Right forelimb (tissue), 1 donor: Measurements from ENCODE around the gene IFITM2.
"Not testable (repeated sequence)": the region's sequence is repeated elsewhere in the genome, so short reads cannot be mapped to it uniquely, and the experiment has no call there.

Experiments
- DNase-seq: peaks from one replicate; pipeline ENCODE4 v3.0.0-alpha.2; 2018

IFITM2 gene

DNA sequence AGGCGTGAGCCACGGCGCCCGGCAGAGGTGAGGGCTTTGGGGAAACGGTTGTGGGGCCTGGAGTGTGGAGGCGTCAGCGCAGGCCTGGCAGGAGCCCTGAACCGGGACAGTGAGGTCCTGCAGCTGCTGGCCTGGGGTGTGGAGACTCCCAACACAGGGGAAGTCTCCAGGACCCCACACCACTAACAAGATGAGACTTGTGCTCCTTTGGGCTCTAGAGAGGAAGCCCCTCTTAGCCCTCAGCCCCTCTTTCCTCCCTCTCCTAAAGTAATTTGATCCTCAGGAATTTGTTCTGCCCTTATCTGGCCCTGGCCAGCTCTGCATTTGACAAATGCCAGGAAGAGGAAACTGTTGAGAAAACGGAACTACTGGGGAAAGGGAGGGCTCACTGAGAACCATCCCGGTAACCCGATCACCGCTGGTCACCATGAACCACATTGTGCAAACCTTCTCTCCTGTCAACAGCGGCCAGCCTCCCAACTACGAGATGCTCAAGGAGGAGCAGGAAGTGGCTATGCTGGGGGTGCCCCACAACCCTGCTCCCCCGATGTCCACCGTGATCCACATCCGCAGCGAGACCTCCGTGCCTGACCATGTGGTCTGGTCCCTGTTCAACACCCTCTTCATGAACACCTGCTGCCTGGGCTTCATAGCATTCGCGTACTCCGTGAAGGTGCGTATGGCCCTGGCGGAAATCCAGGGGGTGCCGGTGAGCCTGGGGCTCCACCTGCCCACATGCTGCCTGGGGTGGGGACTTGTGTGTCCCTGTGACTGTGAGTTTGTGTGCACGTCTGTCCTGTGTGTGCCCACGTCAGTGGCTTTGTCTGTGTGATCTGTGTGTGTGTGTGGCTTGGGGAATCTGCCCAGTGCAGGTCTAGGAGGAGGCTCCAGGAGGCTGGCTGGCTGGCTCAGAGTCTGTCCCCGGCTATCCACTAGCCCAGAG is at the start of gene IFITM2:
TSS of gene IFITM2 (plus strand) at position 51 of the 943 bp plus-strand sequence. CDS start at position 428, 377 bp downstream.
- DNase-seq: not testable (repeated sequence)

DNA sequence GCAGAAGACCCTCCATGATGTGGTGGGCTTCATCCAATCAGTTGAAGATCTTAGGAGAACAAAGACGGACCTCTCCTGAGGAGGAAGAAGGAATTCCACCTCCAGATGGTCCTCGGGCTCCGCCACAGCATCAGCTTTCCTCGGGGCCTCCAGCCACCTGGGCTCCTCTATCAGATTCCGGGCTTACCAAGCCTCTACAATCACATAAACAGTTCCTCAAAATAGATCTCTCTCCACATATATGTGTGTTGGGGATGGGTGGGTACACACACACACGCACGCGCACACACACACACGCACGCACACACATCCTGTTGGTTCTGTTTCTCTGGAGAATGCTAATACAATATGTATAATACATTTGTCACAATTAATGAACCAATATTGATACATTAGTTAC is 48.2 kb upstream of the IFITM2 start:
- no peak for DNase-seq

DNA sequence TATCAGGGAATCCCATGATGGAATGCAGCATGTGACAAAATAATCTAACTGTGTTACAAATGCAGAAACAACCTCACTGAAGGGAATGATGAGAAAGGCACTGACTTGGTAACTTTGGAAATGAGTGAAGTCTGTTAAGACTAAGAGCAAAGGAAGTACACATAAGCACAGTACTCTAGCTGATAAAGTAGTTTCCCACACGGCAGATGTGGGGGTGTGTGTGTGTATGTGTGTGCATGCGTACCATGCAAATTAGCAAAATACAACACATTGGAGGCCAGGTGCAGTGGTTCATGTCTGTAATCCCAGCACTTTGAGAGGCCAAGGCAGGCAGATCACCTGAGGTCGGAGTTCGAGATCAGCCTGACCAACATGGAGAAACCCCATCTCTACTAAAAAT is 46.0 kb upstream of the IFITM2 start:
- no peak for DNase-seq

DNA sequence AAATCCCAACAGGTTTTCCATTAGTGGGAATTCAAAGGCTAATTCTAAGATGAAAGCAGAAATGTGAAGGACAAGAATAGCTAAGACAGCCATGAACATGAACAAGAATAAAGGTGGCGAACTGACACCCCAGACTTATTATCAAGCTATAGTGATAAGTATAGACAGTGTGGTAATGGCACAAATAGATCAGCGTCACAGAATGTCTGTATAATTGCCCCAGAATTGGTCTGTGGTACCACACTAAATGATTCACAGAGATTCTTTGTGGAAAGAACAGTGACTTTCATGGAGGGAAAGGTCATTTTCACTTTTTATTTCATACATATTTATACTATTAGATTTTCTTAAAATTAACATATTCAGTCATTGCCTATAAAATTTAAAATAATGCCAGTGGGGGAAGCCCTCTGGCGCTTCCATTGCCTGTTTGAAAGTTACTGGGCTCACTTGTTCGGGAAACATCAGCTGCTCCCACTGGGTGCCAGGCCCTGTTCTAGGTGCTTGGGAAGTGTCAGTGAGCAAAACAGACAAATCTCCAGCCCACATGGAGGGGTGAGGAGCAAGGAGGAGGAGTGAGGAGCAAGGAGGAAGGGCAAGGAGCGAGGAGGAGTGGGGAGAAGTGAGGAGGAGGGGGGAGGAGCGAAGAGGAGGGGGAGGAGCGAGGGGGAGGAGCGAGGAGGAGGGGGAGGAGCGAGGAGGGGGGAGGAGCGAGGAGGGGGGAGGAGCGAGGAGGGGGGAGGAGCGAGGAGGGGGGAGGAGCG is 40.8 kb upstream of the IFITM2 start:
- no peak for DNase-seq

DNA sequence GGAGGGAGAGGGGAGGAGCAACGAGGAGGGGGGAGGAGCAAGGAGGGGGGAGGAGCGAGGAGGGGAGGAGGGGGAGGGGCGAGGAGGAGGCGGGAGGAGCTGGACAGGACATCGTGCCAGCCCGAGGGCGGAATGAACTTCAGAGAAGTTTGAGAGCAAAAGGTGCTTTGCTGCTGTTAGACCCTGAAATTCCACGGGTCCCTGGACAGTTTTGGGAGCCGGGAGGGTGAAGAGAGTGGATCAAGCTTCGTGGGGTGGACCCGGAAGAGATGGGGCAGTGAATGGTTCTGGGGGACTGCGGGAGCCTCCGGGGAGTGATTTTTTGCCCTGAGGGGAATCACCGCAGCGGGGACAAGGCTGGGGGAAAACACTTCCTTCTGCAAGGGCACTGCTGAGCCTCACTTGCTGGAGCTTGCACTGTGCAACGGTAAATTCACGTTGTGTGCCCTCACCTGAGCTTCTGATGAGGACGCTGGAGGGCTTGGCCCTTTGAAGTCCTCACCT is 40.1 kb upstream of the IFITM2 start:
- no peak for DNase-seq

DNA sequence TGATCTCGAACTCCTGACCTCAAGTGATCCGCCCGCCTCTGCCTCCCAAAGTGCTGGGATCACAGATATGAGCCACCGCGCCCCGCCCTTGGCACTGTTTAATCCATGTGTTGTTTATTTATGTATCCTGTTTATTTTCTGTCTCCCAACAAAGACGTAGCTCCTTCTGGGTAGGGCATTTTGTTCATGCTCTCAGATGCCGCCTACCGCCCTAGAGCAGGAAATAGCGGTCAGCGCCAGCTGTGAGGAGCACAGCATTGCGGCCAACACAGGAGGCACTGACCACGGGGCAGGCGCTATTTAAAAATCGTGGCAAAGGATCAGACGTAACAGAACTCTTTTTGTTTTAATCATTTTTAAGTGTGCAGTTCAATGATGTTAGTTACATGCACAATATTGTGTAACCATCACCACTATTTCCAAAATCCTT is 38.9 kb upstream of the IFITM2 start:
- not testable (repeated sequence) for DNase-seq

DNA sequence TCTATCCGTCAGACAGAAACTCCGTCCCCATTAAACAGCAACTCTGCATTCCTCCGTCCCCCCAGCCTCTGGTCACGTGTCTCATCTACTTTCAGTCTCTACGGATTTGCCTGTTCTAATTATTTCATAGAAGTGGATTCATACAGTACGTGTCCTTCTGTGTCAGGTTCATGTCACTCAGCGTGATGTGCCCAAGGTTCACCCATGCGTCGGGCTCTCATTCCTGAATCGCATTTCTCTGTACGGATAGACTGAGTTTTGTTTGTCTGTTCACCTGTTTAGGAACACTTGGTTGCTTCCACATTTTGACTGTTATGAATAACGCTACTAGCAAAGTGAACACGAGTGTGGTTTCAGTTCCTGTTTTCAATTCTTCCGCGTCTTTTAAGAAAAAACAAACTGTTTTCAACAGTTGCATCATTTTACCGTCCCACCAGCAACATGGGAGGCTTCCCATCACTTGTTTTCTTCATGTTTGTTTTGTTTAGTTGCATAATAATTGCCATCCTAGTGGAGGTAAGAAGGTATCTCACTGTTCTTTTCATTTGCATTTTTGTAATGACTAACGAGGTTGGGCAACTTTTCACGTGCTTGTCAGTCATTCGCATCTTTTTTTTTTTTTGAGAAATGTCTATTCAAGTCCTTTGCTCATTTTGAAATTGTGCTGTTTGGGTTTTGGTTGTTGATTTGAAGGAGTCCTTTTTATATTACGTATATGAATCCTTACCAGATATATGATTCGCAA is 38.3 kb upstream of the IFITM2 start:
- DNase-seq: no peak

DNA sequence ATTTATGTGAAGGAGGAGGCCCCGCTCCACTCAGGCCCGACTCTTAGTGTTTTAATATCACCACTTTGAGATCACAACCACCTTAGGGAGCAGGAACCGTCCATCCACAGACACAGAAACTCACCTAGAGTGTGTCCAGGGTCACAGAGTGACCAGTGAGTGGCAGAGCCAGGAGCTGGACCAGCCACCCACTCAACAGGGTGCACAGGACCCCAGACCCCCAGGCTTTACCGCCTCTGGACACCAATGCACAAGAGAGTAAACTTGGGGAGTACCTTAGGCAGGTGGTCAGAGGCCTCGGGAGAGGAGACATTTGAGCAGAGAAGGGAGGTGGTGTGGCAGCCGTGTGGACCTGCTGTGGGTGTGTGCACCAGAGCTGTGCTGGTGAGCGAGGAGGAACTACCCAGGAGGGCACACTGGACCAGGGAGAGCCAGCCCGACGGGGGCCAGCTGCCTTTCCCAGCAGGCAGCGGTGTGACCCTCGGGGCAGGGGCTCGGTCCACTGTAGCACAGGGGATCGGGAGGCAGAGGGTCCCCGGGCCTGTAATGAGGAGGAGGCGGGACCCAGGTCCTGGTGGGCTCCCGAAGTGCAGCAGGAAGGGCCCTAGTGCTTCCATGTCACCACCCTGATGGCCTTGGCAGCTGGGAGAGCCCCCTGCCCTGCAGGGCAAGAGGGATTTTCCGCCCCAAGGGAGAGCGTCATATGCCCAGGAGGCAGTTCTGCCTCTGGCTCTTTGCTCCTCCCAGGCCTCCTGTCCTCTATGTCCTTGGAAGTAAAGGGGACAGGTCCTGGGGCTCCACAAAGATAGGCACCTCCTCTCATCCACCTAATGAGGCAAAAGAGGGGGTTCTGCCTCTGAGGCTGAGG is 36.9 kb upstream of the IFITM2 start:
- no peak for DNase-seq

DNA sequence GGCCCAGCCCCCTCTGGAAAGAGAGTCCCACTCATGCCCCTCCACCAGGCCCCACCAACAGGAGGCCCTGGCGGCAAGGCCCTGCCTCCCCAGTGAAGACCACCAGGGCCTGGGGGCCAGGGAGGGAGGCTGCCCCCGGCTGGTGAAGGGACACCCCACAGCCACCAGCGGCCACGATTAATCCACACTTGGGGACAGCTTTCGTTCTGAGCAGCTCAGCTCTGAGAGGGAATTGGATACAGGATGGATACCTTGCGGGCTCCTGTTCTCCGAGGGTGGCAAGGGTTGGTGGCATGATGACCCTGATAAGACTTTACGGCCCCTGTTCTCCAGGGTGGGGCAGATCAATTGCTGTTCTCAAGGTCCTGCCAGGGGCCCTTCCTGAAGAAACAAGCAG is 36.3 kb upstream of the IFITM2 start:
- DNase-seq: no peak

DNA sequence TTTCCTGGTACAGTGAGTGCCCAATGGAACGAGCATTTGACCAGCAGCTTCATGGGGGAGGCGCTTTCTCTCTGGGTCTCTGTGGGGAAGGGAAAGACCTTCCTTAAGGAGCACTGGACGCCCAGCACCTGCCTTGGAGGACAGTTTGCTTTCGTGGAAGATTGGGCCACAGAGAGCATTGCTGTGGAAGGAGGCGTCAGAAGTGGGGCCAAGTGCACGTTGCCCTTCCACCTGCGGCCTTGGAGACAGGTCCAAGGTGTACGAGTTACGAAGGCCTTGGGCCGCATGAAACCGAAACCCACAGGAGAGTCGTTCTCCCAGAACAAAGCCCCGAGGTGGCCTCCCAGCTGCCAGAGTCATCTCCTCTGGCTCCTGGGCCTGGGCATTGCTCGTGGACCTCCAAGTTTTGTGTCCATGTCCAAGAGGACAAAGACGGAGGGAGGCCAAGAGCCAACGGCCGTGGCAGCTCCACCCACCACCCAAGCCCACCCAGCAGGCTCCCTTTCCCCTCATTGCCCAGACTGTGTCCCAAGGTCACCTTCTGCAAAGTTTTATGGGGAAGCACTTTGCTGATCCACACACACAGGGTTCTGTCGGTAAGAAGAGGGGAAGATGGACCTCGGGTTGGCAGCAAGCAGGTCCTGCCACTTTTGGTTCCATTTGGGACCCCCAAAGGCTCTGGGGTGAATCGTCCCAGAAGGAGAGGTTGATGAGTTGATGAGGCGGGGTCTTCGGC is 35.3 kb upstream of the IFITM2 start:
- no peak for DNase-seq

DNA sequence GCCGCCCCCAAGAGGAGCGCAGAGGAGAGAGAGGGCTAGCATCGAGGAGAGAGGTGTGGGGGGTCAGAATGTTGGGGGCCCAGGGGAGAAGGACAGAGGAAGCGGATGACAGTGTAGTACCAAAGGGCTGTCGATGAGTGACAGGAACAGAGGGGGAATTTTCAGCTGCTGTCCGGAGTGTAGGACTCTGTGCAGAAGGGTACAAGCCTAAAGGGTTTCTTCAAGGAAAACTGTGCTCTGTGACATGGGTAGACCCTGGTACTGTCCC is 34.8 kb upstream of the IFITM2 start:
- DNase-seq: no peak

DNA sequence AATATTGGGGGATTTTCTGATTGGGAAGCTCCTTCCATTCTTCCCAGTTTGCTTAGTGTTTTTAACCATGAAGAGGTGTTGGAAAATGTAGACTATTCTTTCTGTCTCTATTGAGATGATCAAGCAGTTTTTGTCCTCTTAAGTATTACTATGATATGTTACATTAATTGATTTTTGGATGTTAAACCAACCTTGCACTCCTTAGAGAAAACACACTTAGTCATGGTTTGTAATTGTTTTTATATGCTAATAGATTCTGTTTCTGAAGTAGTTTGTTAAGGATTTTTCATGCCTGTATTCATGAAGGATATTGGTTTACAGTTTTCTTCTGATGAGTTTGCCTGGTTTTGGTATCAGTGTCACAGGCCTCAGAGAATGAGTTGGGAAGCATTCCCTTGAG is 31.4 kb upstream of the IFITM2 start:
- no peak for DNase-seq

DNA sequence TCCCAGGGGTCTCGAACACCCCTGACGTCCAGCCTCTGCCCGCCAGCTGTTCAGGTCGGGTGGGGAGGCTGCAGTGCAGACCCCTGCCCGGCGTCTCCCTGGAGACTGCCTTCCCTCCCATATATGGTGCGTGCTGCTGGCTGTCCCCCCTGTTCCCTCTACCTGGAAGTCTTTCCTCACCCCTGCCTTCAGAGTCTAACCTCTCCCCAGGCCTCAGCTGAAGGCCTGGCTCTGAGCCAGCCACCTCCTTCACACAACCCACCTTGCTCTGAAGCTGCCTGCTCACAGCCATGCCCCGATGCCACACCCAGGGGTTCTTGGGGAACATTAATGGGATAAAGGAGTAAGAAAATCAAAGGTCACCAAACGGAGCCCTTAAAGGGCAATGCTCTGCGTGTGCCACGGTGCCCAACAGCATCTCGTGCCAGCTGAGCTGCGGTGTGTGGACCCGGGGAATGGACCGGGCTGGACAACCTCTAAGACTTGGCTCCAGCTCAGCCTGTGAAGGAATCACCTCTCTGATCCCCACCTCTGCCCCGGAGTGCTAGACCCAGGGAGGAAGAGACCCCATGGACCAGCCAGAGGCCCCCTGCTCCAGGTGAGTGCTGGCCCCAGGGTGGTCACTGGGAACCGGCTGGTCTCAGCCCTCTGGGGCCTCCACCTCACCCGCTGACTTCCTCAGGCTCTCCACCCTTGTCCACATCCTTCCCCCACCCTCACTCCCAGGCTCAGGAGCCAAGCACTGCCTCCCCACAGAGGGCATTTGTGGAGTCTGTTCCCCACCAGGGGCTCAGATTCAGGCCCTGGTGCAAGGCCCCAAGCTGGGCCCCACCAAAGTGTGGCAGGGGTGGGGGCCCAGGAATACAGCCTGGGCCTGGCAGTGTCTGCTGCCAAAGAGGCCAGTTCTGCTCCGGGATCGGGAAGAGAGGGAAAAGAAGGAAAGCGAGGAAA is 29.3 kb upstream of the IFITM2 start, which contains the start of gene NLRP6:
TSS of gene NLRP6 (plus strand) at position 407 of the 951 bp plus-strand sequence. CDS start at position 570, 163 bp downstream.
- DNase-seq: no peak

DNA sequence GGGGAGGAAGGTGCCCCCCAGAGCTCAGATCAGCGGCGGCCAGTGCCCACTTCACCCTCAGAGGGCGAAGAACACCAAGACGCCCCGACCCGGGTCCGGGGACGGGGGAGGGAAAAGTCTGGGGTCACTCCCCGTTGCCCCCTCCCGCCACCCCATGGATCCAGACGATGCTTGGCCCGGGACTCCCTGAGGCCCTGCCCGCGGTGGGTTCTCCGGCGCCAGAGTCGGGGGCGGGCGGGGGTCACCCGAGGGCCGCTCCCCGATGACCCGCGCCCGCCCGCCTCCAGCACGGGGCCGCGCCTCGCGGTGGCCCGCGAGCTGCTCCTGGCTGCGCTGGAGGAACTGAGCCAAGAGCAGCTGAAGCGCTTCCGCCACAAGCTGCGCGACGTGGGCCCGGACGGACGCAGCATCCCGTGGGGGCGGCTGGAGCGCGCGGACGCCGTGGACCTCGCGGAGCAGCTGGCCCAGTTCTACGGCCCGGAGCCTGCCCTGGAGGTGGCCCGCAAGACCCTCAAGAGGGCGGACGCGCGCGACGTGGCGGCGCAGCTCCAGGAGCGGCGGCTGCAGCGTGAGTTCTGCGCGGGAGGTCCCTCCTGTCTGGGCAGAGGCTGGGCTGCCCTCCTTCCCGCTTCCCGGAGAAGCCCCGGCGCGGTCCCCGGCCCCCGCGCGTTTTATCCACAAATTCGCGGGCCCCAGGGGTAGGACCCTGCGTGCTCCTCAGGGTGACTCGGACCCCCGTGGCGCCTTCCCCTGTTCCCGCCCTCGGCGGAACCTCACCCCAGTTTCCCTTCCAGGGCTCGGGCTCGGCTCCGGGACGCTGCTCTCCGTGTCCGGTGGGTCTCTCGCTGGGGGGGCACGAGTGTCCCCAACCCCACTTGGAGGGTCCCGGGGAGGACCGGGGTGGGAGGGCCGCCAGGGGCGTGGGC is 28.3 kb upstream of the IFITM2 start:
- no peak for DNase-seq

DNA sequence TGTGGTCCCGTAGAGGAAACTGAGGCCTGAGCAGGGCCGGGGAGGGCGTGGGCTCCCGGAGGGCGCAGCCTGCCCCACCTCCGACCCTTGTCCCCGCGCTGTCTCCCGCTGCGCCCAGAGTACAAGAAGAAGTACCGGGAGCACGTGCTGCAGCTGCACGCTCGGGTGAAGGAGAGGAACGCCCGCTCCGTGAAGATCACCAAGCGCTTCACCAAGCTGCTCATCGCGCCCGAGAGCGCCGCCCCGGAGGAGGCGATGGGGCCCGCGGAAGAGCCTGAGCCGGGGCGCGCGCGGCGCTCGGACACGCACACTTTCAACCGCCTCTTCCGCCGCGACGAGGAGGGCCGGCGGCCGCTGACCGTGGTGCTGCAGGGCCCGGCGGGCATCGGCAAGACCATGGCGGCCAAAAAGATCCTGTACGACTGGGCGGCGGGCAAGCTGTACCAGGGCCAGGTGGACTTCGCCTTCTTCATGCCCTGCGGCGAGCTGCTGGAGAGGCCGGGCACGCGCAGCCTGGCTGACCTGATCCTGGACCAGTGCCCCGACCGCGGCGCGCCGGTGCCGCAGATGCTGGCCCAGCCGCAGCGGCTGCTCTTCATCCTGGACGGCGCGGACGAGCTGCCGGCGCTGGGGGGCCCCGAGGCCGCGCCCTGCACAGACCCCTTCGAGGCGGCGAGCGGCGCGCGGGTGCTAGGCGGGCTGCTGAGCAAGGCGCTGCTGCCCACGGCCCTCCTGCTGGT is 27.5 kb upstream of the IFITM2 start:
- no peak for DNase-seq

DNA sequence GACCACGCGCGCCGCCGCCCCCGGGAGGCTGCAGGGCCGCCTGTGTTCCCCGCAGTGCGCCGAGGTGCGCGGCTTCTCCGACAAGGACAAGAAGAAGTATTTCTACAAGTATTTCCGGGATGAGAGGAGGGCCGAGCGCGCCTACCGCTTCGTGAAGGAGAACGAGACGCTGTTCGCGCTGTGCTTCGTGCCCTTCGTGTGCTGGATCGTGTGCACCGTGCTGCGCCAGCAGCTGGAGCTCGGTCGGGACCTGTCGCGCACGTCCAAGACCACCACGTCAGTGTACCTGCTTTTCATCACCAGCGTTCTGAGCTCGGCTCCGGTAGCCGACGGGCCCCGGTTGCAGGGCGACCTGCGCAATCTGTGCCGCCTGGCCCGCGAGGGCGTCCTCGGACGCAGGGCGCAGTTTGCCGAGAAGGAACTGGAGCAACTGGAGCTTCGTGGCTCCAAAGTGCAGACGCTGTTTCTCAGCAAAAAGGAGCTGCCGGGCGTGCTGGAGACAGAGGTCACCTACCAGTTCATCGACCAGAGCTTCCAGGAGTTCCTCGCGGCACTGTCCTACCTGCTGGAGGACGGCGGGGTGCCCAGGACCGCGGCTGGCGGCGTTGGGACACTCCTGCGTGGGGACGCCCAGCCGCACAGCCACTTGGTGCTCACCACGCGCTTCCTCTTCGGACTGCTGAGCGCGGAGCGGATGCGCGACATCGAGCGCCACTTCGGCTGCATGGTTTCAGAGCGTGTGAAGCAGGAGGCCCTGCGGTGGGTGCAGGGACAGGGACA is 26.7 kb upstream of the IFITM2 start:
- DNase-seq: no peak

DNA sequence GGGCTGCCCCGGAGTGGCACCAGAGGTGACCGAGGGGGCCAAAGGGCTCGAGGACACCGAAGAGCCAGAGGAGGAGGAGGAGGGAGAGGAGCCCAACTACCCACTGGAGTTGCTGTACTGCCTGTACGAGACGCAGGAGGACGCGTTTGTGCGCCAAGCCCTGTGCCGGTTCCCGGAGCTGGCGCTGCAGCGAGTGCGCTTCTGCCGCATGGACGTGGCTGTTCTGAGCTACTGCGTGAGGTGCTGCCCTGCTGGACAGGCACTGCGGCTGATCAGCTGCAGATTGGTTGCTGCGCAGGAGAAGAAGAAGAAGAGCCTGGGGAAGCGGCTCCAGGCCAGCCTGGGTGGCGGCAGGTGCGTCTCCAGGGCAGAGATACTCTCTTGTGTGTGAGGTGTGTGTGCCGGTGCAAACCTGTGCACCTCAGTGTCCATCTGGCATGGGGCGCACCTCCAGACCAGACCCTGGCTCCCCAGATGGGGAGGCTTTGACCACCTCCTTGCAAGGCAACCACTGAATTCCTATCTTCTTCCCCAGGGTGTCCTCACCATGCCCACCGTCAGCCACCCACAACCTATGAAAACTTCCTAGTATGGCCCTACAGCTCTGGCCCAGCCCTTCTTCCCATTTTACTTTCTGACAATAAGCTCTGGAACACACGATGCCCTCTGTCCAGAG is 26.0 kb upstream of the IFITM2 start:
- DNase-seq: peak; percentile 38
